ENCODE measurements around the gene SOD2. TPM values are rescaled to one million over a fixed set of nuclear protein-coding genes. Genes with fewer than 3 reads are reported as not detected.
A peak's percentile ranks its signal among the peaks of the same experiment; 100 is the strongest.
"Not testable (repeated sequence)": the region's sequence is repeated elsewhere in the genome, so short reads cannot be mapped to it uniquely, and the experiment has no call there.

SOD2 gene
- total and polyA plus RNA-seq, 2 of the 13 experiments (the other 11 are each of a cell fraction or from before 2014, with no cell fraction given) = 304 to 309 TPM

- BruUV-seq (replicated peaks); H3K27ac ChIP-seq (ENCODE audit: extremely low read length, insufficient read depth, low read length); FAIRE-seq; H3K4me3 ChIP-seq (replicated peaks in 1 of 3; ENCODE audit: insufficient read depth in 1 of 3, low read depth in 2 of 3, low read length in 3 of 3); ATAC-seq; in situ Hi-C loops (cut with HindIII; ENCODE audit: extremely low pct_ligation_motif_present, low pct_unique_long_range_greater_than_20kb); H3K9me3 ChIP-seq (ENCODE audit: low read length); H3K4me2 ChIP-seq (ENCODE audit: low read depth, low read length); DNase-seq (ENCODE audit: low spot score); H3K27me3 ChIP-seq (ENCODE audit: control insufficient read depth in 1 of 2, insufficient read depth in 2 of 2, low read length in 2 of 2); H3K9ac ChIP-seq (ENCODE audit: insufficient read depth, low read depth, low read length); CTCF ChIA-PET (ENCODE audit: low intra/inter-chr PET ratio, low total read pairs); intact Hi-C loops (cut with micrococcal nuclease; ENCODE audit: unreplicated experiment); H2AFZ ChIP-seq (ENCODE audit: low read length): not testable (repeated sequence)
- H3K36me3 ChIP-seq (replicated peaks in 1 of 2; ENCODE audit: control insufficient read depth in 1 of 2, insufficient read depth in 2 of 2, low read length in 2 of 2) = peaks cover 0 to 20% of the 10 kb centered on the region in 2 experiments; a peak in 4 of 5 replicates
- peaks cover 46% of the 10 kb centered on the region for H3K4me1 ChIP-seq (ENCODE audit: insufficient read depth, low read length)
- H4K20me1 ChIP-seq (ENCODE audit: insufficient read depth, low read length) = peaks cover 94% of the 10 kb centered on the region
- H3K79me2 ChIP-seq (ENCODE audit: insufficient read depth, low read length) = peaks cover 100% of the 10 kb centered on the region
- TF ChIP-seq THAP9 (CRISPR knock-in tag; IDR thresholded peaks at IDR 0.05; ENCODE audit: borderline replicate concordance) = 0 out of 2 replicates have a peak, but pooled peaks have one; percentile 15
- POLR2A ChIA-PET = interaction anchor here (1.6 to 13.1 kb wide), 2 partner anchors 27 to 56 kb away, joined by 6 to 175 read pairs; partner anchors contain the start of genes ACAT2 and TCP1
- 95% methylated on average over 12 of the region's 12 CpGs for WGBS (ENCODE audit: low lambda C conversion rate)
These were observed 40.4 kb upstream of the SOD2 start for GRCh38 chr6:159733395-159733794.

GRCh38 chr6:159732550-159732949 is 39.5 kb upstream of the SOD2 start:
- H3K4me3 ChIP-seq (replicated peaks in 1 of 3; ENCODE audit: insufficient read depth in 1 of 3, low read depth in 2 of 3, low read length in 3 of 3); BruUV-seq (replicated peaks); H3K9me3 ChIP-seq (ENCODE audit: low read length); H2AFZ ChIP-seq (ENCODE audit: low read length); H3K27me3 ChIP-seq (ENCODE audit: control insufficient read depth in 1 of 2, insufficient read depth in 2 of 2, low read length in 2 of 2); CTCF ChIA-PET (ENCODE audit: low intra/inter-chr PET ratio, low total read pairs); FAIRE-seq; in situ Hi-C loops (cut with HindIII; ENCODE audit: extremely low pct_ligation_motif_present, low pct_unique_long_range_greater_than_20kb); H3K4me2 ChIP-seq (ENCODE audit: low read depth, low read length); ATAC-seq; DNase-seq (ENCODE audit: low spot score); H3K9ac ChIP-seq (ENCODE audit: insufficient read depth, low read depth, low read length); intact Hi-C loops (cut with micrococcal nuclease; ENCODE audit: unreplicated experiment); H3K27ac ChIP-seq (ENCODE audit: extremely low read length, insufficient read depth, low read length): not testable (repeated sequence)
- Histone ChIP-seq H4K20me1 (ENCODE audit: insufficient read depth, low read length) (peaks cover 92% of the 10 kb centered on the region), H3K79me2 (ENCODE audit: insufficient read depth, low read length) (peaks cover 100% of the 10 kb centered on the region), H3K36me3 (replicated peaks in 1 of 2; ENCODE audit: control insufficient read depth in 1 of 2, insufficient read depth in 2 of 2, low read length in 2 of 2) (peaks cover 0 to 11% of the 10 kb centered on the region in 2 experiments; a peak in 3 of 5 replicates), H3K4me1 (ENCODE audit: insufficient read depth, low read length) (peaks cover 46% of the 10 kb centered on the region)
- TF ChIP-seq ZBTB33 (CRISPR knock-in tag; IDR thresholded peaks at IDR 0.05) = 0 out of 2 replicates have a peak, but pooled peaks have one; percentile 53
- POLR2A ChIA-PET = interaction anchor here (0.7 to 13.1 kb wide), 4 partner anchors 13 to 57 kb away, joined by 3 to 175 read pairs (median 4); partner anchors contain the start of genes ACAT2 and TCP1
- WGBS (ENCODE audit: low lambda C conversion rate) = 90% methylated on average over 12 of the region's 12 CpGs
